Measurements from ENCODE around the gene SMPX. TPM values are rescaled to one million over a fixed set of nuclear protein-coding genes. Genes with fewer than 3 reads are reported as not detected.

Gene SMPX
- total and polyA plus RNA-seq, 2 donors (not counting 1 experiment from before 2014, with no cell fraction given) = not detected

DNA sequence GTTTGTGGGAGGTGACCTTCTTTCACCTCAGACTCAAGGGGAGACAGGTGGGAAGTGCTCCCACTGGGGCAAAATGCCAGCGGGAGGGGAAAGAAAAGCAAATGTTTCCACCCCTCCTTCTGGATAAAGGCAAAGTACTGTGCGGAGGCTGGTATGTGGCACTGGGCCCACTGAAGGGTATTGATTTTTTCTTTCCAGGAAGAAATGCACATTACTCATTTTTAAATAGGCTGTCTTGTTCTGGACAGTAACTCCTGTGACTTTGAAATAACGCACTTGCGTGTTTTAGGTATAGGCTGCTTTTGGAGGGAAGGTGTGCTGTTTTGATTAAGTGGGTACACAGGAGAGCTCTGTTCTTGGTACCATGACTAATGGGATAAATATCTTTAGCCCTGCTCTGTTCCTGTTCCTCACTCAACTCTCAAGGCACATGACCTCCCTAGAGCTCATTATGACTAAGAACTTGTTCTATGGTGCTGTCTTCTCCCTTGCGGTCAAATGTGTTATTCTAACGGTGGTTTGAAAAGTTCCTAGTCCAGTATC is 40.8 kb upstream of the SMPX start:
- H3K79me2 ChIP-seq (ENCODE audit: control insufficient read depth, insufficient read depth, low read length) = no peaks in the 10 kb centered on the region
- H3K27me3 ChIP-seq (ENCODE audit: control insufficient read depth, insufficient read depth, low read length) = no peaks in the 10 kb centered on the region
- TF ChIP-seq CTCF (conservative IDR thresholded peaks at IDR 0.05 in 1 of 2, IDR thresholded peaks at IDR 0.05 in 1 of 2; ENCODE audit: low read depth in 1 of 2, low read length in 2 of 2) (no peak), EZH2 (IDR thresholded peaks at IDR 0.05; ENCODE audit: low read length, missing control alignments) (no peak)
- no peak overlapping the region for H3K9ac ChIP-seq (ENCODE audit: insufficient read depth, low read length)
- no peak overlapping the region for H3K27ac ChIP-seq (ENCODE audit: insufficient read depth, low read length)
- H3K36me3 ChIP-seq (ENCODE audit: control insufficient read depth, insufficient read depth, low read length) = no peaks in the 10 kb centered on the region
- H3K4me3 ChIP-seq (replicated peaks in 1 of 4; ENCODE audit: control extremely low read depth in 1 of 4, insufficient read depth in 1 of 4, low read depth in 3 of 4, low read length in 4 of 4) = no peak overlapping the region
- peak; percentile 59 to 93 for DNase-seq (ENCODE audit: low read depth in 2 of 2)
- H3K4me2 ChIP-seq (ENCODE audit: extremely low read depth, insufficient read depth, low read length) = no peak overlapping the region
- no peaks in the 10 kb centered on the region for H3K9me3 ChIP-seq (ENCODE audit: control insufficient read depth, insufficient read depth, low read depth, low read length)
- no peaks in the 10 kb centered on the region for H3K4me1 ChIP-seq (ENCODE audit: control insufficient read depth, extremely low read depth, insufficient read depth, low read length)
- no peak overlapping the region for H2AFZ ChIP-seq (ENCODE audit: low read length)
- no peaks in the 10 kb centered on the region for H4K20me1 ChIP-seq (ENCODE audit: control insufficient read depth, extremely low read depth, insufficient read depth, low read length)

GRCh38 chrX:21781976-21782375 is 24.1 kb upstream of the SMPX start:
- Histone ChIP-seq H3K36me3 (ENCODE audit: control insufficient read depth, insufficient read depth, low read length) (no peaks in the 10 kb centered on the region), H3K4me3 (replicated peaks in 1 of 4; ENCODE audit: control extremely low read depth in 1 of 4, insufficient read depth in 1 of 4, low read depth in 3 of 4, low read length in 4 of 4) (no peak overlapping the region), H3K4me1 (ENCODE audit: control insufficient read depth, extremely low read depth, insufficient read depth, low read length) (no peaks in the 10 kb centered on the region), H3K27ac (ENCODE audit: insufficient read depth, low read length) (no peak overlapping the region), H3K4me2 (ENCODE audit: extremely low read depth, insufficient read depth, low read length) (no peak overlapping the region), H3K9me3 (ENCODE audit: control insufficient read depth, insufficient read depth, low read depth, low read length) (no peaks in the 10 kb centered on the region), H4K20me1 (ENCODE audit: control insufficient read depth, extremely low read depth, insufficient read depth, low read length) (no peaks in the 10 kb centered on the region), H3K9ac (ENCODE audit: insufficient read depth, low read length) (no peak overlapping the region), H3K27me3 (ENCODE audit: control insufficient read depth, insufficient read depth, low read length) (no peaks in the 10 kb centered on the region), H3K79me2 (ENCODE audit: control insufficient read depth, insufficient read depth, low read length) (no peaks in the 10 kb centered on the region), H2AFZ (ENCODE audit: low read length) (no peak overlapping the region)
- TF ChIP-seq CTCF (conservative IDR thresholded peaks at IDR 0.05 in 1 of 2, IDR thresholded peaks at IDR 0.05 in 1 of 2; ENCODE audit: low read depth in 1 of 2, low read length in 2 of 2) (no peak), EZH2 (IDR thresholded peaks at IDR 0.05; ENCODE audit: low read length, missing control alignments) (no peak)
- DNase-seq (ENCODE audit: low read depth in 2 of 2) = no peak

DNA sequence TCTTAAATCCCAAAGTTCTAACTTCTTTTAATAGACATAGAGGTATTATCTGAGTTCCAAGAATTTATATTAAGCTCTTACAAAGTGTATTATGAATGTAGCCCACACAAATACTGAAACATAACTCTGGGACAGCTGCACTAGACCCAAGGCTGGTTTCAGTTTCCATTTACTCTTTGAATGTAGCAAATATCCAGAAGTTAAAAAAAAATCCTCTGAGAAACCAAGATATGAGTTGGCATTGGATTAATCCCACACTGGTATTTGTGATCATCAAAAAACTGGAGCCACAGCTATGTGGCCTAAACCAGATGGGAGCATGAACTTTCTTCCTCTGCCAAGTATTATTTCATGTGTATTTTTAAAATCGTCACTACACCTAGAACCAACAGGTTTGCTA is 23.6 kb upstream of the SMPX start:
- Histone ChIP-seq H3K4me2 (ENCODE audit: extremely low read depth, insufficient read depth, low read length) (no peak overlapping the region), H3K9me3 (ENCODE audit: control insufficient read depth, insufficient read depth, low read depth, low read length) (no peaks in the 10 kb centered on the region), H3K4me1 (ENCODE audit: control insufficient read depth, extremely low read depth, insufficient read depth, low read length) (no peaks in the 10 kb centered on the region), H3K36me3 (ENCODE audit: control insufficient read depth, insufficient read depth, low read length) (no peaks in the 10 kb centered on the region), H3K4me3 (replicated peaks in 1 of 4; ENCODE audit: control extremely low read depth in 1 of 4, insufficient read depth in 1 of 4, low read depth in 3 of 4, low read length in 4 of 4) (no peak overlapping the region), H3K27me3 (ENCODE audit: control insufficient read depth, insufficient read depth, low read length) (no peaks in the 10 kb centered on the region), H3K79me2 (ENCODE audit: control insufficient read depth, insufficient read depth, low read length) (no peaks in the 10 kb centered on the region), H3K9ac (ENCODE audit: insufficient read depth, low read length) (no peak overlapping the region), H3K27ac (ENCODE audit: insufficient read depth, low read length) (no peak overlapping the region), H4K20me1 (ENCODE audit: control insufficient read depth, extremely low read depth, insufficient read depth, low read length) (no peaks in the 10 kb centered on the region), H2AFZ (ENCODE audit: low read length) (no peak overlapping the region)
- TF ChIP-seq EZH2 (IDR thresholded peaks at IDR 0.05; ENCODE audit: low read length, missing control alignments) (no peak), CTCF (conservative IDR thresholded peaks at IDR 0.05 in 1 of 2, IDR thresholded peaks at IDR 0.05 in 1 of 2; ENCODE audit: low read depth in 1 of 2, low read length in 2 of 2) (no peak)
- peak in 1 of 2 donors; percentile 66 for DNase-seq (ENCODE audit: low read depth in 2 of 2)

All from fibroblast of lung (primary cell).